Globus pallidus (tissue), 1 donor: Measurements from ENCODE around the gene TSPYL1.
"Not testable (repeated sequence)": the region's sequence is repeated elsewhere in the genome, so short reads cannot be mapped to it uniquely, and the experiment has no call there.

ENCODE experiments used
- DNase-seq: peaks from one replicate; pipeline ENCODE4 v3.0.0-alpha.2; 2015; ENCODE audit warnings: low spot score

The TSPYL1 gene

GRCh38 chr6:116279232-116280160 is at the start of gene TSPYL1:
TSPYL1 (minus strand) TSS chr6:116279930; CDS start chr6:116279830, 100 bp downstream.
- peak; percentile 96 for DNase-seq

GRCh38 chr6:116329156-116329555 is 49.4 kb upstream of the TSPYL1 start:
- no peak for DNase-seq

GRCh38 chr6:116328528-116328903 is 48.8 kb upstream of the TSPYL1 start:
- no peak for DNase-seq

GRCh38 chr6:116327803-116328527 is 48.2 kb upstream of the TSPYL1 start:
- no peak for DNase-seq

GRCh38 chr6:116326996-116327395 is 47.3 kb upstream of the TSPYL1 start:
- no peak for DNase-seq

- DNase-seq = no peak
Measured at GRCh38 chr6:116326181-116326671, 46.5 kb upstream of the TSPYL1 start.

GRCh38 chr6:116325634-116326132 is 46.0 kb upstream of the TSPYL1 start:
- not testable (repeated sequence) for DNase-seq

GRCh38 chr6:116323863-116324262 is 44.1 kb upstream of the TSPYL1 start:
- no peak for DNase-seq

GRCh38 chr6:116321933-116322332 is 42.2 kb upstream of the TSPYL1 start:
- DNase-seq = not testable (repeated sequence)

- DNase-seq = no peak
Measured at GRCh38 chr6:116316772-116317467, 37.2 kb upstream of the TSPYL1 start.

- no peak for DNase-seq
Measured at GRCh38 chr6:116314878-116315277, 35.1 kb upstream of the TSPYL1 start.

- DNase-seq = no peak
Measured at GRCh38 chr6:116314218-116314617, 34.5 kb upstream of the TSPYL1 start.

- DNase-seq = no peak
Measured at GRCh38 chr6:116313101-116313776, 33.5 kb upstream of the TSPYL1 start.

GRCh38 chr6:116309657-116310056 is 29.9 kb upstream of the TSPYL1 start:
- no peak for DNase-seq

GRCh38 chr6:116309001-116309400 is 29.3 kb upstream of the TSPYL1 start:
- DNase-seq = no peak

- no peak for DNase-seq
Measured at GRCh38 chr6:116307633-116308032, 27.9 kb upstream of the TSPYL1 start.

- DNase-seq = no peak
Measured at GRCh38 chr6:116307001-116307400, 27.3 kb upstream of the TSPYL1 start.

- no peak for DNase-seq
Measured at GRCh38 chr6:116304538-116305097, 24.9 kb upstream of the TSPYL1 start.

- DNase-seq = no peak
Measured at GRCh38 chr6:116301104-116301503, 21.4 kb upstream of the TSPYL1 start.

- DNase-seq = no peak
Measured at GRCh38 chr6:116300566-116300965, 20.8 kb upstream of the TSPYL1 start.

- no peak for DNase-seq
Measured at GRCh38 chr6:116298973-116299372, 19.2 kb upstream of the TSPYL1 start.
